Epithelial cell of esophagus (primary cell): ENCODE measurements around the gene TUBG1.

ENCODE experiments used
- DNase-seq: peaks from one replicate; pipeline ENCODE4 v3.0.0; 2010; ENCODE audit warnings: low read depth
- H3K4me3 ChIP-seq: 2 replicates; pipeline ENCODE4 v1.5.1; 2011; ENCODE audit warnings: mild to moderate bottlenecking, low read length, control low read depth
- CTCF ChIP-seq: IDR thresholded peaks from 2 replicates; pipeline ENCODE4 v1.5.1; 2011; ENCODE audit warnings: low read depth, mild to moderate bottlenecking, low read length, control low read depth, inconsistent platforms; ENCODE audit not compliant: insufficient read depth; ENCODE audit errors: missing control alignments

TUBG1 gene

GRCh38 chr17:42609182-42609813 lies at the start of gene TUBG1, which contains the start of gene RETREG3:
TSS of gene TUBG1 (plus strand) at chr17:42609683. CDS start at chr17:42609738, 55 bp downstream.
TSS of gene RETREG3 (minus strand) at chr17:42609374. CDS start at chr17:42609324, 50 bp downstream.
- peak; percentile 54 for TF ChIP-seq CTCF
- H3K4me3 ChIP-seq: peak within 1 kb of the TSS; percentile 99
- peak; percentile 99 for DNase-seq

GRCh38 chr17:42560246-42560645 lies 49.2 kb upstream of the TUBG1 start:
- DNase-seq: no peak
- TF ChIP-seq CTCF: no peak
- no peak overlapping the region for H3K4me3 ChIP-seq

GRCh38 chr17:42561897-42562387 lies 47.5 kb upstream of the TUBG1 start, which contains the start of gene COASY:
TSS of gene COASY (plus strand) at chr17:42562148. CDS start at chr17:42562623, 475 bp downstream.
- TF ChIP-seq CTCF: no peak
- DNase-seq: peak; percentile 97

GRCh38 chr17:42562388-42563142 lies 46.9 kb upstream of the TUBG1 start:
- H3K4me3 ChIP-seq: peak overlapping the region; percentile 97
- TF ChIP-seq CTCF: no peak
- peak; percentile 21 for DNase-seq

More at GRCh38 chr17:42561897-42562387, 47.5 kb upstream of the TUBG1 start, which contains the start of gene COASY:
- H3K4me3 ChIP-seq: peak within 1 kb of the TSS; percentile 97

GRCh38 chr17:42563143-42563509 lies 46.4 kb upstream of the TUBG1 start:
- no peak for DNase-seq
- TF ChIP-seq CTCF: no peak
- H3K4me3 ChIP-seq: peak overlapping the region; percentile 97

GRCh38 chr17:42563543-42563942 lies 45.9 kb upstream of the TUBG1 start:
- TF ChIP-seq CTCF: peak; percentile 17
- peak; percentile 60 for DNase-seq
- peak overlapping the region; percentile 97 for H3K4me3 ChIP-seq
